Retinal pigment epithelial cell (primary cell): ENCODE measurements around the gene NSMCE3.

ENCODE experiments used
- DNase-seq: peaks from one replicate; pipeline ENCODE4 v3.0.0-alpha.2; 2010; ENCODE audit warnings: low read depth
- H3K4me3 ChIP-seq: 2 replicates; pipeline ENCODE4 v1.5.1; 2011; ENCODE audit warnings: mild to moderate bottlenecking, low read length, control low read depth, moderate library complexity
- CTCF ChIP-seq: conservative IDR thresholded peaks from 2 replicates; pipeline ENCODE4 v1.5.1; 2011; ENCODE audit warnings: low read depth, low read length, control low read depth, inconsistent platforms

Gene NSMCE3

GRCh38 chr15:29260896-29261295 lies 8.7 kb downstream of the NSMCE3 start:
- no peak for TF ChIP-seq CTCF
- no peak overlapping the region for H3K4me3 ChIP-seq
- no peak for DNase-seq

GRCh38 chr15:29259233-29259632 lies 10.4 kb downstream of the NSMCE3 start:
- DNase-seq, result no peak
- no peak overlapping the region for H3K4me3 ChIP-seq
- peak; percentile 24 for TF ChIP-seq CTCF

GRCh38 chr15:29252234-29252633 lies 17.4 kb downstream of the NSMCE3 start:
- H3K4me3 ChIP-seq, result no peak overlapping the region
- no peak for DNase-seq
- TF ChIP-seq CTCF, result no peak

DNA sequence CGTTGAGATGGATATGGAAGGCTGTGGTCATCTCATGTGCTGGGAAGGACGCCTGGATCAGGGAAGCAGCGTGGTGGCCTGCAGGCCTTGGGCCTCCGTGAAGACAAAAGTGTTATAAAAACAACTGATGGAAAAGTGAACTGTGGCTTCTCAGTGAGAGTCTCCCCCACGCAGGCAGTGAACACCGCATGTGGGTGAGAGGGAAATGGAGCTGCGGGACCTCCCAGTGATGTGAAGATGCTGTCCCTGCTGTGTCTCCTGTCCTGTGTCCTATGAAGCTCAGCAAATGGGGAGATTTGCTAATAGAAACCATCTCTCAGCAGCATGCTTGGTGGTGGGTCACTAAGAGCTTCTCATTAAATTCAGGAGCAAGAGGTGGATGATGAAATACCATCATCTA lies 25.1 kb downstream of the NSMCE3 start:
- no peak overlapping the region for H3K4me3 ChIP-seq
- no peak for DNase-seq
- no peak for TF ChIP-seq CTCF

DNA sequence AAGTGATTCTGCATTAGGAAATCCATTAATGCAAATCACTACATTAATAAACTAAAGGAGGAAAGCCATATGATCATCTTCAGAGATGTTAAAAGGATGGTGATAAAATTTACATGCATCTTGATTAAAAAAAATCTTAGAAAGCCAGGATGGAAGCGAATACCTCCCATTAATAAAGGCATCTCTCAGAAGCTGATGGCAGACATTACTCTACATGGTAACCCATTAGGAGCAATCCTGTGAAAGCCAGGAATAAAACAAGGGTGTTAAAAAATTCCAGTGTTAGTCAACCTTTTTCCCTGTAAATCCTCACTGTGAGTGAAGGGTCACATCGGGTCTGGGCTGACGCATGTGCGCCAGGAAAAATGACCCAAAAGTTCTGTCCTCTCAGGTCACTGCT lies 25.5 kb downstream of the NSMCE3 start:
- no peak for TF ChIP-seq CTCF
- H3K4me3 ChIP-seq, result no peak overlapping the region
- DNase-seq, result no peak

- H3K4me3 ChIP-seq, result no peak overlapping the region
- DNase-seq, result no peak
- TF ChIP-seq CTCF, result no peak
Measured at GRCh38 chr15:29242456-29243242, 27.0 kb downstream of the NSMCE3 start.

GRCh38 chr15:29241207-29241606 lies 28.4 kb downstream of the NSMCE3 start:
- H3K4me3 ChIP-seq, result no peak overlapping the region
- no peak for DNase-seq
- no peak for TF ChIP-seq CTCF
